GM21717 (cell line): ENCODE measurements around the gene PTPN4.
A peak's percentile ranks its signal among the peaks of the same experiment; 100 is the strongest.

Source experiments
- ATAC-seq: cut with Tn5 transposase; IDR thresholded peaks from one replicate; pipeline ENCODE4 v1.9.1; 2021; ENCODE audit warnings: mild to moderate bottlenecking, moderate library complexity; ENCODE audit not compliant: unreplicated experiment

PTPN4 gene

DNA sequence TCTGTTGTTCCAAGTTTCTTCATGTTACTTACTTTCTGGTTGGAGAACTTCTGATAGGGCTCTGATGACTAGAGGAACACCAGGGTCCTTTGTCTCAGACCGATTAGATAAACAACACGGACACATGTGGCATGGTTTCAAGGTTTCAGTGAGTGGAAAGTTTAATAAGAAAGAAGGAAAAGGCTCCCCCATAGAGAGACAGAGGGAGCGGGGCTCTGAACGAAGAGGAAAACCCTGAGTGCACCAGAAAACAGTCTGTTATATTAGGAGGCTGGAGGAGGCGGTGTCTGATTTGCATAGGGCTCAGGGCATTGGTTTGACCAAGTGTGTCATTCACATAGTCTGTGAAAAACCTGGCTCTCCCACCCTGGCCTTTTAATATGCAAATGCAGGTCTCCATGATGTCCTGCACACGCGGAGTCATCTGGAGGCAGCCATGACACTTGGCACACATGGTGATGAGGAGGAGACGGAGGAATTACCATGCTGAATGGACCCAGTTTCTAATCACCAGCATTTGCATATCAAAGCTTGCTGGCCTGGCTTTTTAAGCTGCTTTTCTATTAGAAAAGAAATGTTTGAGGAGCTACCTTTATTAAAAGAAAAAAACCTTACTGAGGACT, 94.2 kb downstream of the PTPN4 start:
- ATAC-seq: no peak

DNA sequence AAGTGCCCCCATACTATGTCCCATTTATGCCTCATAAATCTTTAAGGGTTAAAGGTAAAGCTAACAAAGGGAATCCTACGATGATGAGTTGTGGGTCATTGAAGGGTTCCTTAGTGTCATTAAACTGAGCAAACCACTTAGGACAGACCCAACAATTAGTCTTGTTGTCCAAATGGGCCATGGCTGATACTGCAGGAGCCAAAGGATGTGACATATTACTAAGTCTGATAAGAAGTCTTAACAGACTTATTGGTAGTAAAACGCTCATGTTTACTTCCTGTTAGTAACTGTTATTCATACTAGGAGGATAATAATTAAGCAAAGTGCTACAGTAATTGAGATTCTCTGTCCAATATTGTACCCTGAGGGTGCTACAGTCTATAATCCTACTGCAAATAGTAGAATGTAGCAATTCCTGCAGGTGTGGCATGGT, 96.8 kb downstream of the PTPN4 start:
- no peak for ATAC-seq

DNA sequence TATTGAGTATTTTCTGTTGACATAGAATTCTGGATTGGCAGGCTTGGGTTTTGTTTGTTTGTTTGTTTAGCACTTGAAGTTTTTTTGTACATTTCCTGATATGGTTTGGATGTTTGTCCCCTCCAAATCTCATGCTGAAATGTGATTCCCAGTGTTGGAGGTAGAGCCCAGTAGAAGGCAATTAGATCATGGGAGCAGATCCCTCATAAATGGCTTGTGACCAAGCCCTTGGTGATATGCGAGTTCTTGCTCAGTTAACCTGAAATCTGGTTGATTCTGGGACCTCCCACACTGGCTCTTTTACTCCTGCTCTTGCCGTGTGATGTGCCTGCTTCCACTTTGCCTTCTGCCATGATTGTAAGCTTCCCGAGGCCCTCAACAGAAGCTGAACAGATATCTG, 98.0 kb downstream of the PTPN4 start:
- ATAC-seq: no peak

DNA sequence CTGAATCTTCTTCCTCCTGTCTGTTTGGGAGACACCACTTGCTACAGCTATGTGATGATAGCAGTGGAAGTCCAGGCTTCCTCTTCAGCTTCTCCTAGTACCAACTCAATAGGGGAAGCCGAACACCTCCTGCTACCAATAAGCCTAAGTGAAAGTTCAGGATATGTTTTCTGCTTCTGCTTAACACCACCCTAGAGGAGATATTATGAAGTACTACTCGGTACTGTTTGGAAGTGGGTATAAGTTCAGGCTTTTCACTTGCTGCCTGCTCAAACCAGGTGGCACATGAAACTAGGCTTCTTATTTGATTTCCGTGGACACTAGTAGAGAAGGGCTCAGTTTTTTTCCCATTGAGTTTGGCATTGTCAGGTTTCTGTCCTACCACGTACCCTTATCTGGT, 99.8 kb downstream of the PTPN4 start:
- no peak for ATAC-seq

DNA sequence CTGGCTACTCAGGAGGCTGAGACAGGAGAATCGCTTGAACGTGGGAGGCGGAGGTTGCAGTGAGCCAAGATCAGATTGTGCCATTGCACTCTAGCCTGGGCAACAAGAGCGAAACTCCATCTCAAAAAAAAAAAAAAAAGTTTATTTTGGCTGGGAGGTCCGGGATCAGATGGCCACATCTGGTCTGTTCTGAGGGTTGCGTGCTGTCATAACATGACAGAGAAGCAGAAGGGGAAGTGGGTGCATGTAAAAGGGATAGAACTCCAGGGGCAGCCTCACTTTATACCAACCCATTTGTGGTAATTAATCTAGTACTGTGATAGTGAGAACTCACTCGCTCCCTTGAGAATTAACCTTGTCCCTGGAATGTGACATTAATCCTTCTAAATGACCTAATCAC, 101.2 kb downstream of the PTPN4 start:
- no peak for ATAC-seq

DNA sequence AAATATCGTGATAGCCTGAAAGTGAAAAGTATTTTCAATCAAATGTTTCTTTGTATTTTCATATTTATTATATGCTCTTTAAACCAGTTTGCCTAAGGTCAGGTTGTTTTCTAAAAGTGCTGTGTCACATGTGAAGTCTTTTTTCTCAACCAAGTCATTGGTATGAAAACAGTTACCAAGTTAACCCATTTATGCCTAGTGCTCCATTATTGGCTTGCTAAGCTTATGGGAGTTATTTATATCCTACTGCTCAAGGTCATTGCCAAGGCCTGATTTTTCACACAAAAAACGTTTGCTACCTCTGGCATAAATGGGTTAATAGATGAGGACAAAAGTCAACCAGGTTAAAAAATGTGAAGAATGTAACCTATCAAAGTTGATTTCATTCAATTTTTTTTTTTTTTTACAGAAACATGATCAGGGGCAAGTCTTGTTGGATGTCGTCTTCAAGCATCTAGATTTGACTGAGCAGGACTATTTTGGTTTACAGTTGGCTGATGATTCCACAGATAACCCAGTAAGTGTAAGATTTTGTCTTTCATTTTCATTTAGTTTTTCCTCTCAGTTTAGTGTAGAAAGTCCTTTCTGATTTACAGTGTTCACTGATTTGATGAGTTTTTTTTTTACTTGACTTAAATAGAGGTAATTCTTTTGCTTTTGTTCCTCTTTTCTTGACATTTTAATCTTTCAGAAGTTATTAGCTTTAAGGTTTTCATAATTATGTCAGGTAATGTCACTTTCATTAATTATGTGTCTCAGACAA, 102.6 kb downstream of the PTPN4 start:
- ATAC-seq: peak; percentile 88

DNA sequence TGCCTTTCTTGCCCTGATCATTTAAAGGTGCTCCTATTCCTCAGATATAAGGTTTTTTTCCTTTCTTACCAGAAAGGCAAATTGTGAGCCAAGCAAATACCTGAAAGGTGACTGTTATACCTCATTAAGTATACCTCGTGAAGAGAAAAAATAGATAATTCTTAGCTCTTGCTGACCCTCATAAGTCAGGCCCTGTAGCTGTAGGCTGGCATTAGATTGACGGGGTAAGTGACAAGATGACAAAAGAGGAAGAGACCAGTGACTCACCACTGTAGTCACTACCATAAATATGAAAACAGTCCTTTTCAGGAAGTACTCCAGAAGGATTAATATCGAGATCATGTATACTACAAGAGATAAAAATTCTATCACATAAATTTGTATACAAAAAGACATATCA, 104.6 kb downstream of the PTPN4 start:
- ATAC-seq: peak; percentile 65

DNA sequence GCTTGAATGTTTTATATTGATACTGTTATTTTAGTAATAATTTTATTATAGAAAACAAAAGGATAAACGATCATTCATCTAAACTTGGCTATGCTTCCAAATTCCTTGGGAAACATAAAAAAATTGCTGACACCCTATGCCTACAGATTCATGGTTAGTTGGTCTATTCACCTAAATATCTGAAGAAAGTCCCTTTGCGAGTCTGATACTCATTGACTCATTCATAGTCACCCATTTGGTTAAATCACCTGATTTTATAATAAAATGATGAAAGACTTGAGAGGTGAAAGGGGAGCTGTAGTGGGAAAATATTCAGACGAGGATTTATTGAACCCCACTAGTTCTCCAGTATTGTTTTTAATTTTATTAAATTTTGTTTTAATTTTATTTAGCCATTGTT, 112.0 kb downstream of the PTPN4 start:
- ATAC-seq: no peak

DNA sequence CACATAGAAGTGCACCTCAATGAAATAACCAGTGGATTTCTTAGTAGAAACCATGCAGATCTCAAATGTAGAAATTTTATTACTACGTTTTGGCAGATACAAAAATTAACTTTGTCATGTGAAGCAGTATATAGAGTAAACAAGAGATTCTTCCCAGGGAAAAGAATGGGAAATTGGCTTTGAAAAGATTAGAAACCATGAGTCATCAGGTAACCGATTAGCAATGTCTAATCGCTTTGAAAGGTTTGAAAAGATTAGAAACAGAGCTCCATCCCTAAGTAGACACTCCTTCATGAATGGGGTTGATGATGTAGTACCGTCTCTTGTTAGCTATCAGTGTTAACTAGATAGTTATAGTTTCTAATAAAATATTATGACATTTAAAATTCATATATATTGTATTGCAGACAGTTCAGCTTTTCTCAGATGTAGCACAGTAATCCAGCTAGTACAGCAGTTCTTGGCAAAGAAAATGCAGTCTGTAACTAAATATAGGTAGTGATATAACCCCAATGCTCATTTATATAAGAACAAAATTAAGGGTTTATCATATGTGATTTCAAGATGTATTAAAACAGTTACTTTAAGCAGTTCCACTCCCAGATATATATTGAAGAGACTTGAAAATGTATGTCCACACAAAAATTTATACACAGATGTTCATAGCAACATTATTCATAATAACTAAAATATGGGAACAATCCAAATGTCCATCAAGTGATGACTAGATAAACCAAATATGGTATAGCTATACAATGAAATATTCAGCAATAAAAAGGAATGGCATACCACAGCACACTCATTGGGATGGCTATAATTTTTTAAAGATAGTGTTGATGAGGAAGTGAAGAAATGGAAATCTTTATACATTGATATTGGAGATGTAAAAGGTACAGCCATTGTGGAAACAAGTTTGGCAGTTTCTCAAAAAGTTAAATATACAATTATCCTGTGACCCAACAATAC, 113.9 kb downstream of the PTPN4 start:
- no peak for ATAC-seq

DNA sequence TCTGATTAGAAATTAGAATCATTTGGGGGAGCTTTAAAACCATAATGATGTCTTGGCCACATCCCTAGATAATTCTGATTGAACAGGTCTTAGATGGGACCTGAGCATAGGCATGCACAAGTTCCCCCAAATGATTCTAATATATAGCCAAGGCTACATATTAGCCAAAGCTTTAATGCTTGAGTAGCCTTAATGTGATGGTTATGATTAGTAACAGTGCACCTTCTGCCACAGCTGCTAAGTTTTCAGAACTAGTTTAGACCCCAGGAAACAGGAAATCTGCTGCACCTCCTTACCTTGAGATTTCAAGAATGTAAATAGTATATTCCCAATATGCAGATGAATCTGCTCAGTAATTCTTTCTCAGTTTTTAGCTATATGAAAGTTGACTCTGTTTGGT, 119.8 kb downstream of the PTPN4 start:
- ATAC-seq: no peak

DNA sequence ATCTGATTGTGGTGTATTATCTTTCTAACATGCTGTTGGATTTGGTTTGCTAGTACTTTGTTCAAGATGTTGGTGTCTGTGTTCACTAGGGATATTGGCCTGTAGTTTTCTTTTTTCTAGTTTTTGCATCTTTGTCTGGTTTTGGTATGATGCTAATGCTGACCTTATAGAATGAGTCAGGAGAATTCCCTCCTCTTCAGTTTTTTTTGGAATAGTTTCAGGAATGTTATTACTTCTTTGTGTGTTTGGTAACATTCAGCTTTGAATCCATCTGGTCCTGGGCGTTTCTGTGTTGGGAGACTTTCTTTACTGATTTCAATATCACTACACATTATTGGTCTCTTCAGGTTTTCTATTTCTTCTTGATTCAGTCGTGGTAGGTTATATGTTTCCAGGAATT, 129.0 kb downstream of the PTPN4 start:
- no peak for ATAC-seq

DNA sequence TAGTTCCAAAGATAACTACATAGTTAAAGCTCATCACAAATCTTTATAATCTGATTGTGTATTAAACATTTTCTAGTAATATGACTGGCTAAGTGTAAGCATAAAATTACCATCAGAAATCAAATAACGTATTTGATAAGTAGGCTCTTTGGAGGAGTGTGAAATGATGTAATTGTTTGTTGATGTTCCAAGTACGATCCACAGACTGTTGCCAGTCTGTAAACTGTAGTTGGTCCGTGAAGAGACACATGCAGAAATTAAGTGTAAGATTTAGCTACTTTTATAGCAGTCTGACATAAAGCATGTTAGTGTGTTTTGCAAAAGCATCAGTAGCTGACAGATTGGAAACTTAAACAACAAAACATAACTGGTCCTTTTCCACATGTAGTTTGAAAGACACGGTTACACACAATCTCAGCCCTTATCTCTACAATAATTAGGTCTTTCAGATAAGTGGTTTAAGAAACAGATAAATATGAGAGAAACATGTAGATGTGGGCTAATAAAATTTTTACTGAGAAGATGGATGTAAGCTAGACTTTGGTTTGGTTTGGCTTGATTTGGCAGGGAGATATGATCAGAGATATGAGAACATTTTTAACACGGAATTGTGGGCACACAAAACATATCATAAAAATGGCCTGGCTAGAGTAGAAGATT, 138.1 kb downstream of the PTPN4 start:
- no peak for ATAC-seq

DNA sequence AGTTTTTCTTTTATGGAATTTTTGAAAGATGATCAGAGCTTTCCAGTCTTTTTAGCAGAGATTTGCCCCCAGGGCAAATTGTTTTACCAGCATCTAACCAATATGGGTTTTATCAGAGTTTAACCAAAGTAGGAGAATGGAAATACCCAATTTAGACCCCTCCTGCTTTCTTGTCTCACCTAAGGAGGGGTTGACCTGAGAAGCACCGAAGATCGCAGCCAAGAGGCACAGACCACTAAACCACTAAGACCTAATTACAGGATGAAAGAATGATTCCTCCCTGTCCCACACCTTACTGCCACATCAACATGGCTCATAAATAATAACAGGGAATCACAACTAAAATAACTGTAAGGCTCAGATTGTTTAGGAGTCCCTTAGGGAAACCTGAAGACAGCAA, 141.3 kb downstream of the PTPN4 start:
- ATAC-seq: no peak

DNA sequence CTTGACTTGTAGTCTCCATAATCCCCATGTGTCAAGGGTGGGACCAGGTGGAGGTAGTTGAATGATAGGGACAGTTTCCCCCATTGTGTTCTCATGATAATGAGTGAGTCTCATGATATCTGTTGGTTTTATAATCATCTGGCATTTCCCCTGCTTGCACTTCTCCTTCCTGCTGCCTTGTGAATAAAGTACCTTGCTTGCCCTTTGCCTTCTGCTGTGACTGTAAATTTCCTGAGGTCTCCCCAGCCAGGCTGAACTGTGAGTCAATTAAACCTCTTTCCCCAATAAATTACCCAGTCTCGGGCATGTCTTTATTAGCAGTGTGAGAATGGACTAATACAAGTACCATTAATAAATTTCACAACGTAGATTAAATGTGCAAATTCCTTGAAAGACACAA, 150.8 kb downstream of the PTPN4 start:
- ATAC-seq: no peak

DNA sequence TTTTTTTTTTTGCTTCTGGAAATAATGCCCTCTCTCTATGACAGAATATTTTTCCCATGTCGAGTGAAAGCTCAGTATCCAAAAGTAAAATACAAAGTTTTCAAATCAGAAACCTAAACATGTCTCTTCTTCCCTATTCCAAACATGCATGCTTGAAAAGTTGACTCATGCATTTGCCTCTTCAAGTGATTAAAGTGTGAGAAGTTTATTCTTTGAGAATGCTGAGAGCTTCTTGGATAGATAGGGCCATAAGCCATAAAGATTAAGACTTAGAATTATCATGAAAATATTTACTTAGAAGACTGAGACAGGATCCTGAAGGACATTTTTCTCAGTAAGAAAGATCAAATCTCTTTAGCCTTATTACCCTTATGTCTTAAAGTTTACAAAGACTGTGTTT, 154.5 kb downstream of the PTPN4 start:
- ATAC-seq: no peak

DNA sequence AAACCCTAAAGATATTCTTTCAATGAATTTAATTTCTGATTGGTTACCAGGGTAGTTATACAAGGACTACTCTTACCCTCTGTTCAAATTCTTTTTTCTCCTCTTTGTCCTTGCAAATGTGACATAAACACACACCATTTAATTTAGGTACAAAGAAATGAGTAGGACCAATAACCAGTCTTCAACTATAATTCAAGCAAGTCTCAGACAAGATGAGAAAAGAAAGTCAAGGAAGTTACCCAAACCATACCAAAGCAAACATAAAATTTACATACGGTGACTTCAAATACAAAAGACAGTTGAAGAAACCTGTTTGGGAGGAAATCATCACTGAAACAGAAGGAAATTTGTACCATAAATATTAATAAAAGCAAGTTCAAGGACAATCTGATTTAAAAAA, 162.1 kb downstream of the PTPN4 start:
- no peak for ATAC-seq

DNA sequence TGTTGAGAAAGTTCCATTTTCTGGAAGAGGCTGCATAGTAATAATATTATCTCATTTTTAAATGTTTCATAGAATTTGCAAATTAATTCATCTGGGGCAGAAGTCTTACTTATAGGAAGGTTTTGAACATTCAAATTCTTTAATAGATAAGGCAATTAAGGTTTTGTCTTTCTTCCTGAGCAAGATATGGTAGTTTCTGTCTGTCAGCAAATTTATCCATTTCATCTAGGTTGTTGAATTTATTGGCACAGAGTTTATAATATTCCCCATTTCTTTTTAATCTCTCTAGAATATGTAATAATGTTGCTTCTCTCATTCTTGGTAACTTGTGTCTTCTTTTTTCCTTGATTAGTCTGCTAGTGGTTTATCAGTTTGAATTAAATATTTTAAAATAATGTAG, 163.0 kb downstream of the PTPN4 start:
- ATAC-seq: no peak

DNA sequence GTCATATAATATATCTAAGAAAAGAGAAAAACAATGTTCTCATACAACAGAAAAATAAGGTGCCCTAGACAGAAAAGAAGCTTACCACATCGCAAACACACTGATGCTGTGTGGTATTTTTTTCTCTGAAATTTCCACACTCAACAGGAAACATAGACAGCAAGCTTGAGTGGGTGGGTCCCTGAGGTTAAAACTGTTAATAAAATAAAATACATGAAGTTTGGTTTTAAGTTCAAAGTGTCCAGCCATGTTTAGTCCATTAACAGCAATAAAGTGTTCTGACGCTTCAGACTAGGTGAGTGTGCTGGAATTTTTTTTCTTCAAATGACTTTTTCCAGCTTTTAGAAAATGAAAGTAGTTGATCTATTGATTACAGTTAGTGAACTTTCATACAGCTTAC, 169.8 kb downstream of the PTPN4 start:
- no peak for ATAC-seq

DNA sequence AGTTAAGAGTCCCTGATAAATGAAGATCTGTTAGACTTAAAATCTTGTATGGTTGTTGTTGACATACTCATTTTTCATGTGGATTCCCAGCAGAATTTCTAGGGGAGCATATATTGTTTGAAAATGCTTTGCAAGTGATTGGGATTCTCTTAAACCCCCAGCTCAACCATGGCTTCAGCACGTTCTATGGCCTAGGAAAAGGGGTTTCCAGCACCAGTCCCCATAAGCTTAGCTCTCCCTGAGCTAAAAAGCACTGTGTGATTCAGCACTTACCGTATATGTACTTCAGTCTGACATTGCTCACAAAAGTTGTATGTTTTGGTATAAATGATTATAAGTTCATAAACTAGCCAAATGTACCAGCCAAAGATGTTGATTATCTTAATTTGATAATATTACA, 173.1 kb downstream of the PTPN4 start:
- no peak for ATAC-seq

DNA sequence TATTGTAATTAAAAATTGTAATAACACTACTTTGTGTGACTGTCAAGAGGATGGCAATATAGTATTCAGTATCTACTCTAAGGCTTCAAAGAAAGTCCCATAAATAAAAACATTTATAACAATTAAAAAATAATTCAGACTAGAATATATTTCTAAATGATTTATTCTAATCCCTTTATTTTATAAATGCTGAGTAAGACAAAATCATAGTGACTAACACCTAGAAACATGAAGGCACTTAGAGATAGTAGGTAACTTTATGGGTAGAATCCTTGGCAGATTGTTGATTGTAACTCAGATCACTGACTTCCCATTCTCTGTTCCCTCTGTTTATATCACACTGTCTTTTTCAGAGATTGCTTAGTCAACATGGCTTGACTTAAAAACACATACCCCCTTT, 174.6 kb downstream of the PTPN4 start:
- ATAC-seq: no peak

DNA sequence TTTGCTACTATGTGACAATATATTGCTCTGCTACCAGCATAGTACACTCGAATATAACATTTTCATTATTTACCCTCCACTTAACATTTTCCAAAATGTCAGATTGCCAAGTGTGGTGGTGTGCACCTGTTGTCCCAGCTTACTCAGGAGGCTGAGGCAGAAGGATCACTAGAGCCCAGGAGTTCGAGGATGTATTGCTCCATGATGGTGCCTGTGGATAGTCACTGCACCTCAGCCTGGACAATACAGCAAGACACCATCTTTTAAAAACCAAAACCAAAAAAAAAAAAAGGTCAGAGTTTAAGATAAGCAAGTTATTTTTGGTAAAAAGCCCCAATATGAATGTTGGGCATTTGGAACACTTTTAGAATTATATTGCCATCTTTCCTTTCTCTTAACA, 178.0 kb downstream of the PTPN4 start:
- no peak for ATAC-seq
